Prostate gland (tissue), 2 donors: ENCODE measurements around the gene POU3F4.

Experiments used
- POLR2A ChIP-seq: fragments of 450-650 bp; IDR thresholded peaks from one replicate; pipeline ENCODE4 v1.6.1; 2016; ENCODE audit warnings: antibody characterized with exemption, mild to moderate bottlenecking
- POLR2AphosphoS5 ChIP-seq: sonication (generic); formaldehyde crosslinking; IDR thresholded peaks from one replicate; pipeline ENCODE4 v1.6.1; 2017; ENCODE audit warnings: antibody characterized with exemption
- TF ChIP-seq, protein P1 (sequence below), 4 experiments: fragments of 200-600 bp in 2 of 4; fragments of 450-650 bp in 2 of 4; sonication (generic) in 2 of 4; IDR thresholded peaks; 1 replicate in 3 of 4; 2 replicates in 1 of 4; pipeline ENCODE4 v1.5.1; 2016 to 2019; ENCODE audit warnings: antibody characterized with exemption in 4 of 4, mild to moderate bottlenecking in 2 of 4, moderate library complexity in 2 of 4

GRCh38 chrX:83508006-83508405 lies at the start of gene POU3F4:
- TF ChIP-seq, protein P1, sequence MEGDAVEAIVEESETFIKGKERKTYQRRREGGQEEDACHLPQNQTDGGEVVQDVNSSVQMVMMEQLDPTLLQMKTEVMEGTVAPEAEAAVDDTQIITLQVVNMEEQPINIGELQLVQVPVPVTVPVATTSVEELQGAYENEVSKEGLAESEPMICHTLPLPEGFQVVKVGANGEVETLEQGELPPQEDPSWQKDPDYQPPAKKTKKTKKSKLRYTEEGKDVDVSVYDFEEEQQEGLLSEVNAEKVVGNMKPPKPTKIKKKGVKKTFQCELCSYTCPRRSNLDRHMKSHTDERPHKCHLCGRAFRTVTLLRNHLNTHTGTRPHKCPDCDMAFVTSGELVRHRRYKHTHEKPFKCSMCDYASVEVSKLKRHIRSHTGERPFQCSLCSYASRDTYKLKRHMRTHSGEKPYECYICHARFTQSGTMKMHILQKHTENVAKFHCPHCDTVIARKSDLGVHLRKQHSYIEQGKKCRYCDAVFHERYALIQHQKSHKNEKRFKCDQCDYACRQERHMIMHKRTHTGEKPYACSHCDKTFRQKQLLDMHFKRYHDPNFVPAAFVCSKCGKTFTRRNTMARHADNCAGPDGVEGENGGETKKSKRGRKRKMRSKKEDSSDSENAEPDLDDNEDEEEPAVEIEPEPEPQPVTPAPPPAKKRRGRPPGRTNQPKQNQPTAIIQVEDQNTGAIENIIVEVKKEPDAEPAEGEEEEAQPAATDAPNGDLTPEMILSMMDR (IDR thresholded peaks at IDR 0.05) = no peak
- TF ChIP-seq POLR2AphosphoS5 = no peak
- no peak for TF ChIP-seq POLR2A
